Measurements from ENCODE around the gene GYS2. TPM values are rescaled to one million over a fixed set of nuclear protein-coding genes. Genes with fewer than 3 reads are reported as not detected.

The GYS2 gene
- total RNA-seq, 1 donor from 2014 or later: 0.27 TPM

GRCh38 chr12:21523148-21523547 lies 81.5 kb downstream of the GYS2 start:
- ATAC-seq (no peak), DNase-seq (ENCODE audit: low spot score) (no peak)
- intact Hi-C loops (cut with DNase I): no loop called here

GRCh38 chr12:21521541-21521940 lies 83.1 kb downstream of the GYS2 start:
- DNase-seq (ENCODE audit: low spot score) (no peak), ATAC-seq (no peak)
- intact Hi-C loops (cut with DNase I): no loop called here

GRCh38 chr12:21518451-21518850 lies 86.2 kb downstream of the GYS2 start:
- intact Hi-C loops (cut with DNase I): no loop called here
- no peak for ATAC-seq
- no peak for DNase-seq (ENCODE audit: low spot score)

- ATAC-seq (no peak), DNase-seq (ENCODE audit: low spot score) (no peak)
- intact Hi-C loops (cut with DNase I): no loop called here
Observed at GRCh38 chr12:21516281-21516680, 88.4 kb downstream of the GYS2 start.

GRCh38 chr12:21509768-21510167 lies 94.9 kb downstream of the GYS2 start:
- intact Hi-C loops (cut with DNase I): no loop called here
- no peak for DNase-seq (ENCODE audit: low spot score)
- ATAC-seq: no peak

GRCh38 chr12:21507849-21508248 lies 96.8 kb downstream of the GYS2 start:
- DNase-seq (ENCODE audit: low spot score) (no peak), ATAC-seq (no peak)
- intact Hi-C loops (cut with DNase I): no loop called here

- intact Hi-C loops (cut with DNase I): no loop called here
- ATAC-seq: no peak
- no peak for DNase-seq (ENCODE audit: low spot score)
Observed at GRCh38 chr12:21505888-21506287, 98.8 kb downstream of the GYS2 start.

GRCh38 chr12:21502872-21503271 lies 101.8 kb downstream of the GYS2 start:
- intact Hi-C loops (cut with DNase I): no loop called here
- no peak for DNase-seq (ENCODE audit: low spot score)
- ATAC-seq: no peak

GRCh38 chr12:21502164-21502496 lies 102.5 kb downstream of the GYS2 start:
- no peak for ATAC-seq
- intact Hi-C loops (cut with DNase I): no loop called here
- DNase-seq (ENCODE audit: low spot score): peak; percentile 64

GRCh38 chr12:21501258-21502163 lies 103.1 kb downstream of the GYS2 start, which contains the start of the genes GOLT1B and RECQL:
Gene GOLT1B, plus strand, starts transcription at chr12:21501789. Its CDS starts 135 bp downstream, at chr12:21501924.
Gene RECQL, minus strand, starts transcription at chr12:21501635. Its CDS starts 2,065 bp downstream, at chr12:21499570.
- intact Hi-C loops (cut with DNase I): no loop called here
- DNase-seq (ENCODE audit: low spot score) (peak; percentile 92), ATAC-seq (peak; percentile 100)

GRCh38 chr12:21500786-21501257 lies 103.8 kb downstream of the GYS2 start:
- no peak for ATAC-seq
- intact Hi-C loops (cut with DNase I): no loop called here
- DNase-seq (ENCODE audit: low spot score): no peak

- intact Hi-C loops (cut with DNase I): no loop called here
- DNase-seq (ENCODE audit: low spot score): no peak
- ATAC-seq: no peak
Observed at GRCh38 chr12:21499765-21500164, 104.9 kb downstream of the GYS2 start.

Other genes starting within 250 kb of the GYS2 start
- gene IAPP, start 231.9 kb downstream of the GYS2 start, total RNA-seq: not detected
- 16.3 TPM for gene PYROXD1, start 167.2 kb downstream of the GYS2 start, total RNA-seq
- gene RECQL, start 103.2 kb downstream of the GYS2 start, total RNA-seq: 32.7 TPM
- gene GOLT1B, start 103.1 kb downstream of the GYS2 start, total RNA-seq: 26.6 TPM
- 1.3 TPM for gene SPX, start 78.6 kb downstream of the GYS2 start, total RNA-seq
- 289 TPM for gene LDHB, start 53.0 kb upstream of the GYS2 start, total RNA-seq
- gene KCNJ8, start 169.9 kb upstream of the GYS2 start, total RNA-seq: 10.8 TPM

Data from sciatic nerve (tissue), 2 donors.